KBM-7 (cell line): Measurements from ENCODE around the gene KCNJ10.

Experiments
- DNase-seq: peaks from one replicate; pipeline ENCODE4 v3.0.0-alpha.2; 2015
- in situ Hi-C: fragments of 300-500 bp; cut with MboI; formaldehyde crosslinking; loops from 2 replicates; pipeline ENCODE4 v1.14.3; 2020; ENCODE audit warnings: low sequenced_read_pairs, low pct_unique_long_range_greater_than_20kb, mixed read lengths

Gene KCNJ10

GRCh38 chr1:159953536-159954515 lies 116.1 kb downstream of the KCNJ10 start, which contains the start of gene SLAMF9:
Gene SLAMF9, minus strand, starts transcription at chr1:159954237. Its CDS starts 100 bp downstream, at chr1:159954137.
- no peak for DNase-seq
- in situ Hi-C loops, result no loop called here

DNA sequence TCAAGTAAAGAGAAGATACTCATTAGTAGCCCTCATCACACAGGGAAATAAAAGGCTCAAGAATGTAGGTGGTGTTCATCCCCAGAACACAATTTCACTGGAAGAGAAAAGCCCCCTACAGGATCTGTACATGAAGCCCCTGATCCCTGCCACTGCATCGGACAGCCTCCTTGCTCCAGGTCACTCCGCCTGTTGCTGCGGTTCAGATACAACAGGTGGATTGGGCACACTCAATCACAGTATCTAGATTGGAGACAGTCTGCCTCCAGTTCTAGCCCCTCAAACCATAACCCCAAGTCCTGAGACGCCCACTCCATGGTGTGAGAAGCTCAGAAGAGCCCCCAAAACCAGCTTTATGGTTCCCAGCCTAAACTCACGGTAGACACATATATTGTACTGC lies 117.0 kb downstream of the KCNJ10 start:
- in situ Hi-C loops, result no loop called here
- no peak for DNase-seq

DNA sequence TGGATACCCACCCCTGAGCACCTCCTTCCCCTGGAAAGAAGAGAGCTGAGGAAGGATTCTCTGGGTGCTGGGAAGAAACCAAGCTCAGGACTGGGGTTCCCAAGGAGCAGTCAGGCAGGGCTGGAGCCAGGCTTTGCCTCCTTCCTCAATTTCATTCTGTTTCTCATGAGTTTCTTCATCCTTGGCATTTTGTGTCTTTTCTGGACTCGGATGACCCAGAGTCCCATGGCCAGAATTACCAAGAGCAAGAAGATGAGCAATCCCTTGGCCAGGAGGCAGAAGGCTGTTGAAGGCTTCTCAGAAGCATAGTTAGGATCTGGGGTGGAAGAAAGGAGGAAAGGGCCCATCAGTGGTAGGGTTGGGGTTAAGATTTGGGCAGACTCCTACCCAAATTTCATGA lies 118.4 kb downstream of the KCNJ10 start:
- in situ Hi-C loops, result no loop called here
- DNase-seq, result no peak

DNA sequence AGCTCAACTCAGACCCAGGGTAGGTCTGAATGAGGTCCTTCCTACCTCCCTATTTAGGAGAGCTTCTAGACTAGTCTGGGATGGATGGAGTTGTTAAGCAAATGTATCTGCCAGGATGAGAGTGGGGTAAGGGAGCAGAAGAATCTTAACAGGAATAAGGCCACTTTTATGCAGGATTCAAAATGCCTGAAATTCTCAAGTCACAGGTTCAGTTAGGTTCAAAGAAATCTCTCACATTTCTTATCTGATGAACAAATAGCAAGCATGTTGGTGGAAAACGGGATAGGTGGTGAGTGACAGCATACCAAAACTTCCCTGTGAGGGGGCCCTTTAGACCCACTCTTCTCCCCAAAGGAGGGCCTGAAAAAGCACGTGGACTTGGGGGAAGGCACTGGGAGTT lies 118.9 kb downstream of the KCNJ10 start:
- in situ Hi-C loops, result no loop called here
- no peak for DNase-seq

GRCh38 chr1:159949981-159950381 lies 120.0 kb downstream of the KCNJ10 start:
- peak; percentile 27 for DNase-seq
- in situ Hi-C loops, result no loop called here

DNA sequence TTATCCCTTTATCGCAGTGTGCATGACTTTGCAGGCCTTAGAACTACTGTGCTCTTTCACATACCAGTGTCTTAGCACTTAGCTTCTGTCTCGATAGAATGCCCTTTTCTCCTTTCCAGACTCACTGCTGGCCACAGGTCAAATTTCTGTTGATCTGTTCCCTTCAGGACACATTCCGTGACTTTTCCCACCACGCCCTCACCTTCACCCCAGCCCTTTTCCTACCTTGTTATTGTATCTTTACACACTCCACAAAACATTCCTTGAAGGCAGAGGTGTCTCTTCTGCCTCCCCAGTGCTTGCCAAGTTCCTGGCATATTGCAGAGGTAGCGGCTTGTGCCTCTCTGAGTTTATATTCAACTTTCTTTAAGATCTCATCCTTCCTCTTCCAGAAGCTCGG lies 120.8 kb downstream of the KCNJ10 start:
- in situ Hi-C loops, result no loop called here
- DNase-seq, result no peak
